HCT116 (cell line): Measurements from ENCODE around the gene LYL1. TPM values are rescaled to one million over a fixed set of nuclear protein-coding genes. Genes with fewer than 3 reads are reported as not detected.

ENCODE experiments used
- ATAC-seq: fragments of 200-7000 bp; cut with Tn5 transposase; 2 replicates; pipeline ENCODE4 v1.9.1; 2020; ENCODE audit warnings: mild to moderate bottlenecking, moderate library complexity
- BruUV-seq: library from RNA; stranded (reverse); fragments of 400-500 nt; replicated peaks from 2 replicates; lab custom pipeline; 2021; lab: Mats Ljungman, UMichigan
- CTCF ChIA-PET: fragments of 300-600 bp; sonication (Branson Sonifier 250); formaldehyde crosslinking; loops from one replicate; lab custom pipeline; 2021; ENCODE audit warnings: antibody characterized with exemption; lab: Charles Lee
- POLR2A ChIA-PET: fragments of 300-600, 350-600 bp; sonication (Branson Sonifier 250); formaldehyde crosslinking; loops from one replicate; lab custom pipeline; 2021; ENCODE audit warnings: antibody characterized with exemption; lab: Charles Lee
- RAD21 ChIA-PET, 2 experiments: fragments of 300-600 bp; sonication (Branson Sonifier 250); formaldehyde crosslinking; loops; one replicate each; lab custom pipeline; 2023; ENCODE audit warnings: low total read pairs in 2 of 2; ENCODE audit not compliant: uncharacterized antibody in 2 of 2, unreplicated experiment in 2 of 2, low non-redundant PET in 1 of 2; lab: Charles Lee
- DNase-seq: peaks from one replicate; pipeline ENCODE4 v3.0.0-alpha.2; 2010; ENCODE audit warnings: low read depth, low spot score
- H2AFZ ChIP-seq: fragments of 200-600 bp; shearing (Covaris generic), sonication (generic); 2 replicates; pipeline ENCODE4 v1.6.1; 2017; ENCODE audit warnings: low read depth, mixed run types, mixed read lengths, antibody characterized with exemption, low read length; ENCODE audit not compliant: poor library complexity, severe bottlenecking
- H3K27ac ChIP-seq: 2 replicates; pipeline ENCODE4 v1.5.1; 2012; ENCODE audit warnings: low read depth, low read length
- H3K27me3 ChIP-seq: fragments of 200-600 bp; sonication (generic); 2 replicates; pipeline ENCODE4 v1.6.1; 2016; ENCODE audit warnings: mixed run types, low read length, mixed read lengths; ENCODE audit not compliant: insufficient read depth
- H3K36me3 ChIP-seq, 2 experiments: fragments of 200-500 bp in 1 of 2; fragments of 200-600 bp in 1 of 2; sonication (Bioruptor generic) in 1 of 2; sonication (generic) in 1 of 2; 2 replicates each; pipeline versions ENCODE4 v1.5.1 to v1.6.1; 2014 to 2016; ENCODE audit warnings: low read length in 2 of 2, inconsistent platforms in 1 of 2, mixed read lengths in 1 of 2, mixed run types in 1 of 2; ENCODE audit not compliant: insufficient read depth in 2 of 2, control insufficient read depth in 1 of 2
- H3K4me1 ChIP-seq, 2 experiments: fragments of 200-600 bp in 1 of 2; sonication (generic) in 1 of 2; 2 replicates each; pipeline versions ENCODE4 v1.5.1 to v1.6.1; 2012 to 2017; ENCODE audit warnings: low read length in 2 of 2, inconsistent platforms in 1 of 2, mild to moderate bottlenecking in 1 of 2, mixed read lengths in 1 of 2, mixed run types in 1 of 2, moderate library complexity in 1 of 2; ENCODE audit not compliant: insufficient read depth in 2 of 2, control insufficient read depth in 1 of 2
- H3K4me2 ChIP-seq: fragments of 200-600 bp; sonication (generic); 2 replicates; pipeline ENCODE4 v1.6.1; 2017; ENCODE audit warnings: mixed run types, low read length, mixed read lengths
- H3K4me3 ChIP-seq, 2 experiments: fragments of 200-600 bp in 1 of 2; sonication (generic) in 1 of 2; replicated peaks in 1 of 2; 2 replicates each; pipeline ENCODE4 v1.5.1; 2011 to 2016; ENCODE audit warnings: low read length in 2 of 2, control low read depth in 1 of 2, low read depth in 1 of 2, mild to moderate bottlenecking in 1 of 2, mixed read lengths in 1 of 2, mixed run types in 1 of 2
- H3K79me2 ChIP-seq: fragments of 200-600 bp; sonication (generic); 2 replicates; pipeline ENCODE4 v1.6.1; 2017; ENCODE audit warnings: mild to moderate bottlenecking, mixed run types, low read length, moderate library complexity, mixed read lengths; ENCODE audit not compliant: insufficient read depth
- H3K9ac ChIP-seq: fragments of 200-600 bp; sonication (generic); 2 replicates; pipeline ENCODE4 v1.6.1; 2016; ENCODE audit warnings: low read length, mixed read lengths
- H3K9me2 ChIP-seq: fragments of 200-600 bp; sonication (generic), shearing (Covaris generic); 2 replicates; pipeline ENCODE4 v1.6.1; 2017; ENCODE audit warnings: mixed run types, mild to moderate bottlenecking, moderate library complexity; ENCODE audit not compliant: insufficient read depth
- H3K9me3 ChIP-seq, 2 experiments: fragments of 200-500 bp in 1 of 2; fragments of 200-600 bp in 1 of 2; sonication (Bioruptor generic) in 1 of 2; sonication (generic) in 1 of 2; 2 replicates each; pipeline ENCODE4 v1.6.1; 2014 to 2017; ENCODE audit warnings: low read length in 2 of 2, mixed read lengths in 2 of 2, inconsistent platforms in 1 of 2, low read depth in 1 of 2, mild to moderate bottlenecking in 1 of 2, mixed run types in 1 of 2, moderate library complexity in 1 of 2; ENCODE audit not compliant: control insufficient read depth in 1 of 2, insufficient read depth in 1 of 2
- H4K20me1 ChIP-seq: fragments of 200-600 bp; sonication (generic), shearing (Covaris generic); 2 replicates; pipeline ENCODE4 v1.6.1; 2017; ENCODE audit warnings: mixed run types, mild to moderate bottlenecking, moderate library complexity; ENCODE audit not compliant: insufficient read depth
- ATF3 ChIP-seq: IDR thresholded peaks from 2 replicates; pipeline ENCODE4 v1.6.1; 2012
- EZH2phosphoT487 ChIP-seq: fragments of 200-600 bp; IDR thresholded peaks from 2 replicates; pipeline ENCODE4 v1.6.1; 2018; ENCODE audit warnings: antibody characterized with exemption, borderline replicate concordance
- POLR2A ChIP-seq: IDR thresholded peaks from 2 replicates; pipeline ENCODE4 v1.7.0; 2011; ENCODE audit warnings: borderline replicate concordance; ENCODE audit not compliant: insufficient read depth, insufficient read length; ENCODE audit errors: extremely low read depth
- RAD21 ChIP-seq: IDR thresholded peaks from 2 replicates; pipeline ENCODE4 v1.6.1; 2012; ENCODE audit warnings: low read depth, mild to moderate bottlenecking
- SIN3A ChIP-seq: IDR thresholded peaks from 2 replicates; pipeline ENCODE4 v1.6.1; 2012; ENCODE audit warnings: low read depth
- ZNF274 ChIP-seq: fragments of 200-500 bp; sonication (Bioruptor generic); IDR thresholded peaks from 2 replicates; pipeline ENCODE4 v1.6.1; 2014; ENCODE audit warnings: mild to moderate bottlenecking, low read depth, low read length, inconsistent platforms
- intact Hi-C: fragments of 100-400 bp; cut with micrococcal nuclease; formaldehyde crosslinking; loops from 2 replicates; pipeline ENCODE4 v1.10.0; 2022
- total RNA-seq: library from RNA; stranded (reverse); gene quantifications from one replicate; pipeline ENCODE4 v1.2.1, GENCODE V29; 2021; ENCODE audit not compliant: unreplicated experiment
- TF ChIP-seq, protein P1 (sequence below), 3 experiments: fragments of 200-600 bp in 1 of 3; sonication (generic) in 1 of 3; IDR thresholded peaks in 2 of 3; conservative IDR thresholded peaks in 1 of 3; 2 replicates each; pipeline ENCODE4 v1.5.1; 2012 to 2017; ENCODE audit warnings: low read depth in 2 of 3, low read length in 2 of 3, antibody characterized with exemption in 1 of 3, borderline replicate concordance in 1 of 3, control low read depth in 1 of 3, mild to moderate bottlenecking in 1 of 3, mixed read lengths in 1 of 3, mixed run types in 1 of 3, moderate library complexity in 1 of 3; ENCODE audit not compliant: insufficient read depth in 1 of 3

LYL1 gene
- total RNA-seq, 1 experiment from 2014 or later = 2.6 TPM

DNA sequence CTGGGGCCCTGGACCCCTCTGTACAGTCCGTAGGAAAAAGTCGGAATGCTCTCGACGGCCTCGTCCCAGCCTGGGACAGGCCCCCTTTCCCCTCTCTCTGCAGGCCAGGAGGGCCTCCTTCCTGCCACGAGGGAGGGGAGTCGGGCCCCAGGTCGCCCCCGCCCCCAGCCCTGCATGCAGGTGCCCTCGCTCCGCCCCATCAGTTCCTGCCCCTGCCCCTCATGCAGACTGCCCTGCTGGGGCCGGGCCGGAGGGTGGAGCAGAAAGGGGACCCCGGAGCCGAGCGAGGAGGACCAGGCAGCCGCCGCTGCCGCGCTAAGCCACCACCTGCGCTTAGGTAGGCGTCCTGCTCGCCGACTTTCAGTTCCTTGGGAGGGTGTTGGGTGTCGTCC, 7.3 kb downstream of the LYL1 start (continued):
- TF ChIP-seq, protein P1, sequence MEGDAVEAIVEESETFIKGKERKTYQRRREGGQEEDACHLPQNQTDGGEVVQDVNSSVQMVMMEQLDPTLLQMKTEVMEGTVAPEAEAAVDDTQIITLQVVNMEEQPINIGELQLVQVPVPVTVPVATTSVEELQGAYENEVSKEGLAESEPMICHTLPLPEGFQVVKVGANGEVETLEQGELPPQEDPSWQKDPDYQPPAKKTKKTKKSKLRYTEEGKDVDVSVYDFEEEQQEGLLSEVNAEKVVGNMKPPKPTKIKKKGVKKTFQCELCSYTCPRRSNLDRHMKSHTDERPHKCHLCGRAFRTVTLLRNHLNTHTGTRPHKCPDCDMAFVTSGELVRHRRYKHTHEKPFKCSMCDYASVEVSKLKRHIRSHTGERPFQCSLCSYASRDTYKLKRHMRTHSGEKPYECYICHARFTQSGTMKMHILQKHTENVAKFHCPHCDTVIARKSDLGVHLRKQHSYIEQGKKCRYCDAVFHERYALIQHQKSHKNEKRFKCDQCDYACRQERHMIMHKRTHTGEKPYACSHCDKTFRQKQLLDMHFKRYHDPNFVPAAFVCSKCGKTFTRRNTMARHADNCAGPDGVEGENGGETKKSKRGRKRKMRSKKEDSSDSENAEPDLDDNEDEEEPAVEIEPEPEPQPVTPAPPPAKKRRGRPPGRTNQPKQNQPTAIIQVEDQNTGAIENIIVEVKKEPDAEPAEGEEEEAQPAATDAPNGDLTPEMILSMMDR (IDR thresholded peaks at IDR 0.05 in 2 of 3, conservative IDR thresholded peaks at IDR 0.05 in 1 of 3; ENCODE audit: borderline replicate concordance in 1 of 3, insufficient read depth in 1 of 3, low read depth in 2 of 3, low read length in 2 of 3) = no peak
- no peak for TF ChIP-seq ATF3
- TF ChIP-seq, all 23 proteins: peak for 0

GRCh38 chr19:13094771-13095392, 7.8 kb downstream of the LYL1 start:
- no peaks in the 10 kb centered on the region for H3K9me3 ChIP-seq
- no peak overlapping the region for H3K9ac ChIP-seq
- no TSS peak for BruUV-seq
- ATAC-seq (no peak), DNase-seq (no peak)
- no peak overlapping the region for H2AFZ ChIP-seq
- H3K27me3 ChIP-seq = no peaks in the 10 kb centered on the region
- TF ChIP-seq POLR2A = no peak
- no peak for TF ChIP-seq ZNF274
- no peak for TF ChIP-seq SIN3A
- TF ChIP-seq RAD21 = no peak
- no peak for TF ChIP-seq EZH2phosphoT487
- no peaks in the 10 kb centered on the region for H4K20me1 ChIP-seq
- no peak overlapping the region for H3K27ac ChIP-seq
- intact Hi-C loops = loop anchor here (1.0 to 5.0 kb wide), 2 partner anchors 63 to 112 kb away; no protein-coding TSS in a partner anchor
- H3K4me1 ChIP-seq = peaks cover 6 to 32% of the 10 kb centered on the region in 2 experiments; a peak in 3 of 4 replicates
- H3K4me2 ChIP-seq = no peak overlapping the region
- no peaks in the 10 kb centered on the region for H3K36me3 ChIP-seq
- CTCF ChIA-PET = interaction anchor here (0.9 to 6.6 kb wide), 11 partner anchors 11 to 129 kb away, joined by 3 to 94 read pairs (median 5); partner anchors contain the start of genes IER2, NACC1 and STX10
- no peaks in the 10 kb centered on the region for H3K9me2 ChIP-seq
- RAD21 ChIA-PET = interaction anchor here (1.3 to 2.5 kb wide), 7 partner anchors 34 to 130 kb away, joined by 6 to 25 read pairs (median 7); no protein-coding TSS in a partner anchor
- POLR2A ChIA-PET = interaction anchor here (1.0 to 1.8 kb wide), 2 partner anchors 112 to 117 kb away, joined by 3 to 6 read pairs; no protein-coding TSS in a partner anchor
- H3K4me3 ChIP-seq = no peak overlapping the region
- H3K79me2 ChIP-seq = no peaks in the 10 kb centered on the region
